ENCODE measurements around the gene CTNNBL1.

CTNNBL1 gene

GRCh38 chr20:37880726-37881591, 187.1 kb downstream of the CTNNBL1 start:
- DNase-seq (ENCODE audit: low read depth): no peak

GRCh38 chr20:37881601-37882343, 187.9 kb downstream of the CTNNBL1 start:
- DNase-seq (ENCODE audit: low read depth): no peak

- DNase-seq (ENCODE audit: low read depth): no peak
Observed at GRCh38 chr20:37882961-37883712, 189.3 kb downstream of the CTNNBL1 start.

GRCh38 chr20:37885042-37885441, 191.2 kb downstream of the CTNNBL1 start:
- DNase-seq (ENCODE audit: low read depth): no peak

- no peak for DNase-seq (ENCODE audit: low read depth)
Observed at GRCh38 chr20:37885593-37886503, 192.0 kb downstream of the CTNNBL1 start.

GRCh38 chr20:37886851-37887297, 193.0 kb downstream of the CTNNBL1 start:
- DNase-seq (ENCODE audit: low read depth): no peak

GRCh38 chr20:37888641-37889040, 194.8 kb downstream of the CTNNBL1 start:
- DNase-seq (ENCODE audit: low read depth): no peak

- no peak for DNase-seq (ENCODE audit: low read depth)
Observed at GRCh38 chr20:37890108-37890507, 196.3 kb downstream of the CTNNBL1 start.

GRCh38 chr20:37890643-37891042, 196.8 kb downstream of the CTNNBL1 start:
- DNase-seq (ENCODE audit: low read depth): no peak

GRCh38 chr20:37892001-37892400, 198.2 kb downstream of the CTNNBL1 start:
- DNase-seq (ENCODE audit: low read depth): no peak

GRCh38 chr20:37893566-37894241, 199.9 kb downstream of the CTNNBL1 start:
- no peak for DNase-seq (ENCODE audit: low read depth)

GRCh38 chr20:37894454-37894853, 200.6 kb downstream of the CTNNBL1 start:
- no peak for DNase-seq (ENCODE audit: low read depth)

GRCh38 chr20:37895166-37895565, 201.3 kb downstream of the CTNNBL1 start:
- DNase-seq (ENCODE audit: low read depth): no peak

GRCh38 chr20:37896932-37897548, 203.2 kb downstream of the CTNNBL1 start:
- DNase-seq (ENCODE audit: low read depth): no peak

- no peak for DNase-seq (ENCODE audit: low read depth)
Observed at GRCh38 chr20:37898233-37899104, 204.6 kb downstream of the CTNNBL1 start.

GRCh38 chr20:37899105-37900045, 205.5 kb downstream of the CTNNBL1 start:
- DNase-seq (ENCODE audit: low read depth): no peak

GRCh38 chr20:37901240-37901639, 207.4 kb downstream of the CTNNBL1 start:
- no peak for DNase-seq (ENCODE audit: low read depth)
